Heart right ventricle (tissue), 16 donors: Measurements from ENCODE around the gene CHID1. TPM values are rescaled to one million over a fixed set of nuclear protein-coding genes. Genes with fewer than 3 reads are reported as not detected.
A peak's percentile ranks its signal among the peaks of the same experiment; 100 is the strongest.

Experiments
- ATAC-seq, 8 donors: fragments of 200-7000 bp; cut with Tn5 transposase; one replicate each; pipeline ENCODE4 v1.9.1; 2020; ENCODE audit warnings: mild to moderate bottlenecking in 8 of 8, moderate library complexity in 8 of 8, moderate number of reproducible peaks in 1 of 8
- DNase-seq, 2 donors: peaks; one replicate each; pipeline ENCODE4 v3.0.0-alpha.2; 2020
- H3K27ac ChIP-seq, 10 donors: fragments of 200-600 bp; sonication (generic) in 2 of 10; one replicate each; pipeline versions ENCODE4 v1.5.0 to v1.8.0; 2020 to 2022; ENCODE audit warnings: mild to moderate bottlenecking in 3 of 10
- H3K27me3 ChIP-seq, 7 donors: fragments of 200-600 bp; one replicate each; pipeline ENCODE4 v1.8.0; 2021 to 2022; ENCODE audit warnings: mild to moderate bottlenecking in 2 of 7
- H3K36me3 ChIP-seq, 9 donors: fragments of 200-600 bp; sonication (generic) in 1 of 9; one replicate each; pipeline versions ENCODE4 v1.5.0 to v1.8.0; 2020 to 2022; ENCODE audit warnings: mild to moderate bottlenecking in 2 of 9
- H3K4me1 ChIP-seq, 9 donors: fragments of 200-600 bp; sonication (generic) in 1 of 9; one replicate each; pipeline versions ENCODE4 v1.5.0 to v1.8.0; 2020 to 2022; ENCODE audit warnings: mild to moderate bottlenecking in 4 of 9
- H3K4me3 ChIP-seq, 10 donors: fragments of 200-600 bp; sonication (generic) in 2 of 10; one replicate each; pipeline versions ENCODE4 v1.5.0 to v1.8.0; 2020 to 2022; ENCODE audit warnings: mild to moderate bottlenecking in 7 of 10, moderate library complexity in 2 of 10
- H3K9me3 ChIP-seq, 11 donors: fragments of 200-600 bp in 10 of 11; sonication (generic) in 2 of 11; one replicate each; pipeline versions ENCODE4 v1.5.0 to v1.8.0; 2013 to 2022; ENCODE audit warnings: mild to moderate bottlenecking in 2 of 11, control low read depth in 1 of 11, moderate library complexity in 1 of 11
- CTCF ChIP-seq, 9 donors: fragments of 200-600 bp; sonication (generic) in 2 of 9; IDR thresholded peaks; one replicate each; pipeline versions ENCODE4 v1.5.0 to v1.8.0; 2021 to 2022; ENCODE audit warnings: antibody characterized with exemption in 9 of 9, mild to moderate bottlenecking in 5 of 9, moderate library complexity in 1 of 9
- WGBS, 2 donors: extraction: QIAGEN DNeasy Blood & Tissue Kit; methylation state at CpG; one replicate each; pipeline ENCODE4 v1.1.7; 2013; ENCODE audit warnings: inconsistent platforms in 1 of 2; 5-methylcytosine and 5-hydroxymethylcytosine counted together
- intact Hi-C, 10 donors: fragments of 100-400 bp; cut with DNase I; formaldehyde crosslinking; loops; one replicate each; pipeline versions ENCODE4 v1.11.1 to v1.14.2; 2022
- polyA plus RNA-seq, 2 donors: library from polyadenylated mRNA; stranded (reverse); fragments of 200-250 nt; gene quantifications; one replicate each; pipeline ENCODE4 v1.2.3, GENCODE V29; 2013
- total RNA-seq, 10 donors: library from RNA; stranded (reverse); fragmentation: NEBNext Ultra II Directional in 3 of 10; extraction: Animal tissue kit (Norgen Biotek cat#: 25700) in 3 of 10; gene quantifications; one replicate each; pipeline versions ENCODE4 v1.2.1 to v1.2.4, GENCODE V29; 2021 to 2023
- donor health status: Arrhythmogenic right ventricular cardiomyopathy.
- donor health status: ischemic (EF 13 %, LVEDD 7.1; RV severe dilation, severe dysfunction).
- donor health status: healthy with polysubstance abuse.
- donor health status: DM: no; HTN: yes; CAD: no.
- donor health status: DM: no; HTN: no; CAD: no.
- donor health status: ischemic (EF 25% LVEDD 6.9; RV normal size, moderate dysfunction).
- donor health status: ischemic (EF 25% LVEDD 5.7; RV mildly dilated, moderate dysfunction).
- donor health status: healthy.
- donor health status: DM: yes; HTN: yes; CAD: no.
- donor health status: Ischemic cardiomyopathy.
- donor health status: ischemic (EF 35%, LVEDD 5.7; RV mildly dilated, moderate dysfunction).
- donor health status: nonischemic (EF 11% LVEDD 7.7; RV severe dilation, severe dysfunction).
- donor health status: DM: yes; HTN: yes; CAD: no.
- donor health status: PGD.
- donor health status: ischemic (EF 29% LVEDD 5.4; RV normal size, mild dysfunction).
- donor health status: nonischemic (EF 23%, LVEDD 6.1; RV moderate dilation, normal function).

Gene CHID1
- total and polyA plus RNA-seq, 12 donors: 40.1 to 75.2 (median 57.5) TPM

DNA sequence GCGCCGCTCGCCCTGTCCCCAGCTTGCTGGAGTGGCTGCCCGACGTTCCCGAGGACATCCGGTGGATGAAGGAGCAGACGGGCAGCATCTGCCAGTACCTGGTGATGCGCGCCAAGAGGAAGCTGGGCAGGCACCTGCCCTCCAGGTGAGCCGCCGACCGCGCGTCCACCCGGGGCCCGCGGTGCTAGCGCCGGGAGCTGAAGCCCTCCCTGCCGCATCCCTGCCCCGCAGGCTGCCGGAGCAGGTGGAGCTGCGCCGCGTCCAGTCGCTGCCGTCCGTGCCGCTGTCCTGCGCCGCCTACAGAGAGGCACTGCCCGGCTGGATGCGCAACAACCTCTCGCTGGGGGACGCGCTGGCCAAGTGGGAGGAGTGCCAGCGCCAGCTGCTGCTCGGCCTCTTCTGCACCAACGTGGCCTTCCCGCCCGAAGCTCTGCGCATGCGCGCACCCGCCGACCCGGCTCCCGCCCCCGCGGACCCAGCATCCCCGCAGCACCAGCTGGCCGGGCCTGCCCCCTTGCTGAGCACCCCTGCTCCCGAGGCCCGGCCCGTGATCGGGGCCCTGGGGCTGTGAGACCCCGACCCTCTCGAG lies 86.2 kb downstream of the CHID1 start:
- H3K4me1 ChIP-seq: peaks cover 37 to 82% (median 64%) of the 10 kb centered on the region in 9 donors

GRCh38 chr11:823441-824291 lies 86.9 kb downstream of the CHID1 start:
- H3K4me3 ChIP-seq: no peak overlapping the region
- WGBS, 2 donors: 86 to 88% methylated on average over 53 of the region's 53 CpGs
- peaks cover 0 to 46% (median 20%) of the 10 kb centered on the region in 9 donors for H3K36me3 ChIP-seq
- ATAC-seq: no peak
- peaks cover 33 to 80% (median 61%) of the 10 kb centered on the region in 9 donors for H3K4me1 ChIP-seq
- intact Hi-C loops: no loop called here
- H3K9me3 ChIP-seq: no peaks in the 10 kb centered on the region
- no peak for DNase-seq
- H3K27me3 ChIP-seq: peaks cover 0 to 25% (median 0%) of the 10 kb centered on the region in 7 donors
- TF ChIP-seq CTCF (IDR thresholded peaks at IDR 0.05): no peak
- H3K27ac ChIP-seq: no peak overlapping the region

More for the DNA sequence above, 86.2 kb downstream of the CHID1 start:
- intact Hi-C loops: no loop called here
- no peak overlapping the region for H3K27ac ChIP-seq
- H3K4me3 ChIP-seq: no peak overlapping the region
- 74 to 81% methylated on average over 53 to 59 of the region's 59 CpGs for WGBS, 2 donors
- TF ChIP-seq CTCF (IDR thresholded peaks at IDR 0.05): no peak
- H3K27me3 ChIP-seq: peaks cover 0 to 32% (median 0%) of the 10 kb centered on the region in 7 donors
- DNase-seq (no peak), ATAC-seq (no peak)
- H3K36me3 ChIP-seq: peaks cover 0 to 46% (median 20%) of the 10 kb centered on the region in 9 donors
- H3K9me3 ChIP-seq: no peaks in the 10 kb centered on the region

DNA sequence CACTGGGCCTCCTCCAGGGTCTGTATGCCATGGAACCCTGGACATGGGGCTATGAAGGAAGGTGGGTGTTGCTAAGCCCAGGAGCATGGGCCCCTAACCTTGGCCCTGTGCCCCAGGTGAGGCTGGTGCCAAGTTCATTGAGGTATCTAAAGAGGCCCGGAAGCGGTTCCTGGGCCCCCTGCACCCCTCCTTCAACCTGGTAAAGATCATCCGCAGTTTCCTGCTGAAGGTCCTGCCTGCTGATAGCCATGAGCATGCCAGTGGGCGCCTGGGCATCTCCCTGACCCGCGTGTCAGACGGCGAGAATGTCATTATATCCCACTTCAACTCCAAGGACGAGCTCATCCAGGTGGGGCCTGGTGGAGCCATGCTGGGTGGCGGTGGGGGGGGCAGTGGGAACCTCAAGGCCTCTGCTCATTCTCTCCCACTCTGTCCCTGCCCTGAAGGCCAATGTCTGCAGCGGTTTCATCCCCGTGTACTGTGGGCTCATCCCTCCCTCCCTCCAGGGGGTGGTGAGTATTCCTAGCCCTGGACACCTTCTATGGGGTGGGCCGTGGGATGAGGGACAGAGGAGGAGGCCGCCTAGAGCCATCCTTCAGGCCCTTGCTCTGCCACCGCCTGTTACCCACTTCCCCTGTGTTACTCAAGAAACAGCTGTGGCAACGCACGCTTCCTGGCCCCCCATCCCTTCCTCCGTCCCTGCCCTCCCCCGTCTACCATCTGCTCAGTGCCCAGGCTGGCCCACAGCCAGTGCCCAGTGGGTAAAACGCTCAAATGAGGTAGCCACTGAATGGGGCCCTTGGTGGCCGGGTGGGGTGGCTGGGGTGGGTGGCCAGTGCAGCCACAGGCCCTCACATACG lies 88.9 kb downstream of the CHID1 start:
- H3K27me3 ChIP-seq: peaks cover 0 to 6% (median 0%) of the 10 kb centered on the region in 7 donors
- H3K4me1 ChIP-seq: peaks cover 21 to 63% (median 47%) of the 10 kb centered on the region in 9 donors
- H3K4me3 ChIP-seq: peak overlapping the region in 6 of 10 donors; percentile 69 to 97 (median 94)
- no peaks in the 10 kb centered on the region for H3K9me3 ChIP-seq
- peak in 1 of 8 donors; percentile 0 for ATAC-seq
- no peak for TF ChIP-seq CTCF (IDR thresholded peaks at IDR 0.05)
- peaks cover 0 to 46% (median 20%) of the 10 kb centered on the region in 9 donors for H3K36me3 ChIP-seq
- DNase-seq: peak in 1 of 2 donors; percentile 58
- intact Hi-C loops: no loop called here
- H3K27ac ChIP-seq: peak overlapping the region in 9 of 10 donors; percentile 40 to 99 (median 98)
- 61 to 68% methylated on average over 22 of the region's 22 CpGs for WGBS, 2 donors
